Pulmonary artery endothelial cell (primary cell): ENCODE results near the gene STAC. TPM values are rescaled to one million over a fixed set of nuclear protein-coding genes. Genes with fewer than 3 reads are reported as not detected.

Source experiments
- DNase-seq: peaks from one replicate; pipeline ENCODE4 v3.0.0-alpha.2; 2011; ENCODE audit warnings: low read depth, low spot score
- total RNA-seq: library from RNA; depleted of rRNA; stranded (reverse); fragments of >200 nt; gene quantifications from 2 replicates; pipeline ENCODE4 v1.2.3, GENCODE V29; 2014

Gene STAC
- not detected in 2 replicates for total RNA-seq

GRCh38 chr3:36380221-36381031, at the start of gene STAC:
STAC (plus strand) TSS chr3:36380504; CDS start chr3:36380644, 140 bp downstream.
- no peak for DNase-seq

DNA sequence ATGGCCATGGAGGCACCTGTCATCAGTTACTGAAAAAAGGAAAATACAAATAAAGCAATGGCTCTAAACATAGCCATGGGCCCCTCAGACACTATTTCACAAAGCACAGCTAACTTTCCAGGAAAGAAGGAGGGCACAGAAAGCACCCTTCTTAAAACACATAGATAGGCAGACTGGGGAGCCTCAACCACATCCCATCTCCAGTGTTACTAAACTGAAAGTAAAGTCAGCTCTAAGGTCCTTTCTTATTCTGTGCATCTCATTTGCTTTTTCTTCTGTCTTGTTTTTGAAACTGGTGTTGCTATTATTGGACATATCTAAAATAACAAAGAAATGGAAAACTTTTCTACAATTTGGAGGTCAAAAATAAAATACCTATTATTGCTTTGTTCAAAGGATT, 48.2 kb upstream of the STAC start:
- no peak for DNase-seq

DNA sequence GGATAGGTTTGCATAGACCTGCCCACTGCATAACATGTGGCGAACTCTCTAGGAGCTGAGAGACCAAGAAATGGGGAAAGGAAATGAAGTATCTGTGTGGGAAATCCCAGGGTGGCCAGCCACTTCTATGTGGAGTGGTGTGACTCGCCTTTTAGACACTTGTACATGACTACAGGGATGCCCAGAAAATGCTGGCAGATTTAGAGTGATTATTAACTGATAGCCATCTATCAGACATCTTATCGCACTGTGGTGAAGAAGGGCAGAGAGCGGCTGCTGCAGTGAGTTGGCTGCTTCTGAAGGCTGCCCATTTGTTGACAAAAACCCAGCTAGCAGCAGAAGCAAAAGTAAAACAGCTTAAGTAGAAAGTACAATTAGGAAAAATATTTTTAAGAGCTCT, 18.1 kb upstream of the STAC start:
- no peak for DNase-seq

DNA sequence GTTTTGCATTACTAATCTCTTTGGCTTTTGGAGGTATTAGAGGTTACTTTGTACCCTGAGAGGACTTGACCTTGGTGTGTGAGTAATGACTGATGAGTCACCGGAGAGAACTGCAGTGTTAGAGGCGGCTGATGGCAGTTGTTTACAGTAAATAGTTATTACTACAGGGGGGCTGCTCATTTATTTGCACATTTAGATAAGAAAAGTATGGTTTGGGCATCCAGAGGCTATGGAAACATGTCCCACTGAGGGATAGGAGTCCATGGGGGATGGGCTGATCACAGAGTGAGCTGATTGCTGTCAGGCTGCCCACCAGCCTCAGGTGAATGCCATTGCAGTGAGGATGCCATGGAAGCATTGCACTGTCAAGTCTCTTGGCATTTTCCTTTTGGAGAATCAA, 17.3 kb upstream of the STAC start:
- DNase-seq, result no peak

GRCh38 chr3:36364260-36364659, 16.0 kb upstream of the STAC start:
- DNase-seq, result no peak

GRCh38 chr3:36365829-36366228, 14.5 kb upstream of the STAC start:
- DNase-seq, result no peak

GRCh38 chr3:36366308-36366707, 14.0 kb upstream of the STAC start:
- no peak for DNase-seq

- no peak for DNase-seq
Observed at GRCh38 chr3:36367912-36368573, 12.3 kb upstream of the STAC start.

GRCh38 chr3:36372534-36372935, 7.8 kb upstream of the STAC start:
- DNase-seq, result no peak

- no peak for DNase-seq
Observed at GRCh38 chr3:36373084-36373483, 7.2 kb upstream of the STAC start.

- DNase-seq, result no peak
Observed at GRCh38 chr3:36373666-36374065, 6.6 kb upstream of the STAC start.

DNA sequence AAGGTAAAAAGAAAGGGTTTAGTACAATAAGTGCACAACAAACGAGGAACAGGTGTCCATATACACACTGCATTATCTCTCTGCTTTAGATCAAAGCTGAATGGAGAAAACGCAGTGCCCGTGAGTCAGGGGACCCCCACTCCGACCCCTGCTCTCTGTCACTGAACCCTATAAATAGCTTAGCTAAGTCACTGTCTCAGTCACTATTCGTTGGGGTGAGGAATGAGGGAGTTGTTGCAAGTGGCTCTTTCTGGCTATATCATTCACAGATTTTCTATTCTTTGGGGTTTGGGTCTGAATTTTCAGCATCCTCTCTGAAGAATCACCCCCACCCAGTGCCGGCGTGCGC, 458 bp upstream of the STAC start:
- DNase-seq, result no peak

GRCh38 chr3:36381311-36381956, 1.1 kb downstream of the STAC start:
- no peak for DNase-seq

GRCh38 chr3:36393563-36393962, 13.3 kb downstream of the STAC start:
- no peak for DNase-seq

DNA sequence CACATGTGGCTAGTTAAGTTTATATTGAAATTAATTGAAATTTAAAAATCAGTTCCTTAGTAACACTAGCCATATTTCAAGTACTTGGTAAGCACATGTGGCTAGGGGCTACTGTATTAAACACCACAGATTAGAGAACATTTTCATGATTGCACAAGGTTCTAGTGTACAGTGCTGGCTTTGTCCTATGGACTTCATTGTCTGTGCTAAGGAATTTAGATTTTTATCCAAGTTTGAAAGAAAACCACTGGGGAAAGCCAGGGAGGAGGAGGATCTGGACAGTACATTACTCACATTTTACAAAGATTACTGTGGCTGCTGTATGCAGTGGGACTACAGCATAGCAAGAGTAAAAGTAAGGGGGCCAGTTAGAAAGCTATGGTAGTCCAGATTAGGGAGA, 13.9 kb downstream of the STAC start:
- DNase-seq, result no peak

- no peak for DNase-seq
Observed at GRCh38 chr3:36397841-36398240, 17.5 kb downstream of the STAC start.

DNA sequence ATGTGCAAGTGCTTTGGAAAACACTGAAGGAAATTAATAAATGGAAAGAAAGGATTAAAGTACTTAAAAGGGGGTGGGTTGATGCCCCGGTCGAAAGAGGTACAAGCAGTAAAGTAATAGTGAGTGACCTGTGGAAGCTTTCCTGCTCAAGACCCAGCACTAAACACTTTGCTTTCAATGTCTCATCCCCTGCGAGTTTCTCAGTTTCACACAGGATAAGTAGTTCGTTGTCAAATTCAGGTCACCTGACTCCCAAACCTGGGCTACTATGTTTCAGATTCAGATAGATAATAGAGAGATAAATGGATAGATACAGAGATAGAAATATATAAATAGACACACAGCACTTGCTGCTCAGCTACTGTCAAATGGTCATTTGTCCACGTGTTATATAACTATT, 19.6 kb downstream of the STAC start:
- no peak for DNase-seq

- DNase-seq, result no peak
Observed at GRCh38 chr3:36401056-36401455, 20.8 kb downstream of the STAC start.

GRCh38 chr3:36403661-36404060, 23.4 kb downstream of the STAC start:
- no peak for DNase-seq

GRCh38 chr3:36405190-36405589, 24.9 kb downstream of the STAC start:
- no peak for DNase-seq

GRCh38 chr3:36408146-36408545, 27.8 kb downstream of the STAC start:
- DNase-seq, result no peak

DNA sequence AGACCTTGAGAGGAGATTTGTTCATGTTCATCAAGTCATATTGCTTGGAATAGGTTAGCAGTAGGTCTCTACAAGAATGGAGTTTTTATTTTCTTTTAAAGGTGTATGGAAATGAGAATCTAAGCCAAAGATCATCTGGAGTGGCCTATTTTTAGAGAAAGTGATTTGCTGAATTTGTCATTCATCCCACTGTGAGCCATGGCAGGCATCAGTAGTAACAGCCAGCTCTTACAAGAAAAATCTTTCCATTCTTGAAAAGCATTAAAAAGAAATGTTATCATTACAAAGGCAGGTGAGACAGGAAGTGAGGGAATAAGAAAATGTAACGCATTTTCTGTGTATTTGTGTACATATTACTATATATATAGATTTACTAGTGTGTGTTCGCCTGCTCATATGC, 29.6 kb downstream of the STAC start:
- DNase-seq, result no peak

DNA sequence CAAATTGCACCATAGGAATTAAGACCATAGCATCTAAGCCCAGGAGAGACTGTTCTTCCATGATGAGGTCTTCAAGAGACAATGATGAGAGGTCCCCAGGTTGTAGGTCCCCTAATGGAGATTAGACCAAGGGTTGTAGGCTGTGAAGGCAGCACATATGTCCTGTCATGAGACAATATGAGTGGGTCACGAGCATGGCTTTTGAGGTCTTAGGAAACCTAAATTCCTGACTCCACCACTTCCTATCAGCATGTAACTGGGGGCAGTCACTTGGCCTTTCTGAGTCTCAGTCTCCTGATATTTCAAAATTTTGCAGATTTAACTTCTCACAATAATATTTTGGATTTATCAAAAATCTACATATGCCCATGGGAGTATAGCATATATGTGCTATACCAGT, 31.3 kb downstream of the STAC start:
- DNase-seq, result no peak
